OCI-LY7 (cell line): ENCODE results near the gene H3-3A. TPM values are rescaled to one million over a fixed set of nuclear protein-coding genes. Genes with fewer than 3 reads are reported as not detected.

Experiments used
- BruUV-seq: library from RNA; stranded (reverse); fragments of 400-500 nt; replicated peaks from 2 replicates; lab custom pipeline; 2021; lab: Mats Ljungman, UMichigan
- CTCF ChIA-PET: fragments of 300-600 bp; sonication (Branson Sonifier 250); formaldehyde crosslinking; loops from one replicate; lab custom pipeline; 2022; ENCODE audit warnings: antibody characterized with exemption; ENCODE audit not compliant: unreplicated experiment; lab: Charles Lee
- POLR2A ChIA-PET: fragments of 300-600 bp; sonication (Branson Sonifier 250); formaldehyde crosslinking; loops from one replicate; lab custom pipeline; 2022; ENCODE audit warnings: antibody characterized with exemption; lab: Charles Lee
- DNase-seq: peaks from one replicate; pipeline ENCODE4 v3.0.0-alpha.2; 2015; ENCODE audit warnings: low spot score
- H2AFZ ChIP-seq: fragments of 200-600 bp; sonication (generic), shearing (Covaris generic); 2 replicates; pipeline ENCODE4 v1.6.1; 2014; ENCODE audit warnings: mild to moderate bottlenecking, antibody characterized with exemption, low read length, moderate library complexity
- H3K27ac ChIP-seq: fragments of 200-600 bp; sonication (generic); 2 replicates; pipeline ENCODE4 v1.5.1; 2014; ENCODE audit warnings: mixed run types, low read depth, mild to moderate bottlenecking, moderate library complexity, low read length, inconsistent platforms; ENCODE audit not compliant: poor library complexity, severe bottlenecking
- H3K36me3 ChIP-seq: fragments of 200-600 bp; sonication (generic); 2 replicates; pipeline ENCODE4 v1.6.1; 2014; ENCODE audit warnings: mild to moderate bottlenecking, antibody characterized with exemption, low read length, moderate library complexity, mixed read lengths; ENCODE audit not compliant: insufficient read depth
- H3K4me1 ChIP-seq: fragments of 200-600 bp; sonication (generic); 2 replicates; pipeline ENCODE4 v1.5.1; 2014; ENCODE audit warnings: mild to moderate bottlenecking, low read length; ENCODE audit not compliant: insufficient read depth, poor library complexity, severe bottlenecking
- H3K4me2 ChIP-seq: fragments of 200-600 bp; sonication (generic); 2 replicates; pipeline ENCODE4 v1.6.1; 2014; ENCODE audit warnings: mild to moderate bottlenecking, low read length
- H3K4me3 ChIP-seq: fragments of 200-600 bp; sonication (generic); 2 replicates; pipeline ENCODE4 v1.5.1; 2014; ENCODE audit warnings: mild to moderate bottlenecking, low read depth, low read length; ENCODE audit not compliant: poor library complexity, severe bottlenecking
- H3K79me2 ChIP-seq: fragments of 200-600 bp; sonication (generic); 2 replicates; pipeline ENCODE4 v1.6.1; 2016; ENCODE audit warnings: low read depth, mild to moderate bottlenecking, low read length, moderate library complexity, mixed read lengths; ENCODE audit not compliant: insufficient read depth
- H3K9me2 ChIP-seq: fragments of 200-600 bp; sonication (generic); 2 replicates; pipeline ENCODE4 v1.6.1; 2016; ENCODE audit warnings: mild to moderate bottlenecking, low read length, mixed read lengths; ENCODE audit not compliant: insufficient read depth
- H3K9me3 ChIP-seq: fragments of 200-600 bp; sonication (generic); 2 replicates; pipeline ENCODE4 v1.6.1; 2014; ENCODE audit warnings: mild to moderate bottlenecking, mixed run types, low read length, mixed read lengths
- H4K20me1 ChIP-seq: fragments of 200-600 bp; sonication (generic); 2 replicates; pipeline ENCODE4 v1.6.1; 2014; ENCODE audit warnings: mild to moderate bottlenecking, antibody characterized with exemption, low read length, moderate library complexity, mixed read lengths; ENCODE audit not compliant: insufficient read depth
- EZH2phosphoT487 ChIP-seq: fragments of 200-600 bp; sonication (generic); IDR thresholded peaks from 2 replicates; pipeline ENCODE4 v1.6.1; 2018; ENCODE audit warnings: low read depth, borderline replicate concordance, mild to moderate bottlenecking, mixed run types, antibody characterized with exemption, low read length, moderate library complexity, mixed read lengths
- intact Hi-C: fragments of 100-400 bp; cut with micrococcal nuclease; formaldehyde crosslinking; loops from one replicate; pipeline ENCODE4 v1.10.0; 2022; ENCODE audit not compliant: unreplicated experiment
- total RNA-seq, 2 experiments: library from RNA; depleted of rRNA in 1 of 2; stranded (reverse); fragments of >200 nt in 1 of 2; shearing (Covaris generic) in 1 of 2; gene quantifications; 2 replicates each; pipeline ENCODE4 v1.2.3, GENCODE V29; 2014 to 2022
- TF ChIP-seq, protein P1 (sequence below): fragments of 200-600 bp; sonication (generic); conservative IDR thresholded peaks from 2 replicates; pipeline ENCODE4 v1.5.1; 2014; ENCODE audit warnings: mild to moderate bottlenecking, antibody characterized with exemption, low read length, moderate library complexity, mixed read lengths

The H3-3A gene
- total RNA-seq, 2 experiments from 2014 or later = 416 to 661 TPM

DNA sequence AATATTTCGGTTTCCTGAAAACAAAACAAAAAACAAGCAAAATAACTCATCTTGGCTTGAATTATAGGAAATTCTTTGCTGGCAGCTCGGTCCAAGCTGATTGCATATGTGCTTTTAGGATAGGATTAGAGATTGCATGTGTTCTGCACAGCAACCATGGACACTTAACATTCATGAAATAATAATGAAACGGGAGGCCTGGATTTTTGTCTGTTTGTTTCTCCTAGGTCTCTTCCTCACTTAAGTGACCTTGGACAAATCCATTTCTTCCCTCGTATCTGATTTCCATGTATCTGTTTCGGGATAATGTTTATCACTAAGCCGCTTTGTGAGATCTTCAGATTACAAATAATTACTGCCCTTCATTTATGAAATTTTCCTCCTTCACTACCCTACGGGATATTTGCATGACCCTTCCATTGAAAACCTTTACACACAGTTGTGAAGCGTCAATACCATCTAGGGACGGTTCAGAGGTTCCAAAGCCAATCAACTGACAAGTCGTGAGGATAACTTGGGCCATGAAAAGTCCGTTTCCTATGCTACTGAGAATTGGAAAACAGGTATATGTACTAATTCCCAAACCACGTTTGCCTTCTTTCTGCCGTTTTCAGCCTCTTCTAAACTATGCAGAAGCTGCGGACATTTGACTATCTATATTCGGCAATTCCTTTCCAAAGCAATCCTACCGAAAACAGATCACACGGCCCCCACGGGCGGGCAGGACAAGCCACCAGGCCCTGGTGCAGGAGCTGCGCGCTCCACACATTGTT lies 1.3 kb upstream of the H3-3A start:
- Histone ChIP-seq H3K9me3 (no peaks in the 10 kb centered on the region), H4K20me1 (peaks cover 24% of the 10 kb centered on the region), H3K4me2 (peak overlapping the region; percentile 79), H3K79me2 (peaks cover 36% of the 10 kb centered on the region), H2AFZ (peak overlapping the region; percentile 79), H3K4me3 (peak overlapping the region; percentile 89), H3K4me1 (peaks cover 27% of the 10 kb centered on the region), H3K9me2 (no peaks in the 10 kb centered on the region), H3K36me3 (peaks cover 26% of the 10 kb centered on the region), H3K27ac (peak overlapping the region; percentile 56)
- intact Hi-C loops = loop anchor here (5.0 kb wide), 3 partner anchors 126 to 594 kb away; partner anchors contain the start of genes ACBD3 and PARP1
- BruUV-seq = TSS peak; percentile 70
- DNase-seq = no peak
- TF ChIP-seq EZH2phosphoT487 = no peak
- TF ChIP-seq, protein P1, sequence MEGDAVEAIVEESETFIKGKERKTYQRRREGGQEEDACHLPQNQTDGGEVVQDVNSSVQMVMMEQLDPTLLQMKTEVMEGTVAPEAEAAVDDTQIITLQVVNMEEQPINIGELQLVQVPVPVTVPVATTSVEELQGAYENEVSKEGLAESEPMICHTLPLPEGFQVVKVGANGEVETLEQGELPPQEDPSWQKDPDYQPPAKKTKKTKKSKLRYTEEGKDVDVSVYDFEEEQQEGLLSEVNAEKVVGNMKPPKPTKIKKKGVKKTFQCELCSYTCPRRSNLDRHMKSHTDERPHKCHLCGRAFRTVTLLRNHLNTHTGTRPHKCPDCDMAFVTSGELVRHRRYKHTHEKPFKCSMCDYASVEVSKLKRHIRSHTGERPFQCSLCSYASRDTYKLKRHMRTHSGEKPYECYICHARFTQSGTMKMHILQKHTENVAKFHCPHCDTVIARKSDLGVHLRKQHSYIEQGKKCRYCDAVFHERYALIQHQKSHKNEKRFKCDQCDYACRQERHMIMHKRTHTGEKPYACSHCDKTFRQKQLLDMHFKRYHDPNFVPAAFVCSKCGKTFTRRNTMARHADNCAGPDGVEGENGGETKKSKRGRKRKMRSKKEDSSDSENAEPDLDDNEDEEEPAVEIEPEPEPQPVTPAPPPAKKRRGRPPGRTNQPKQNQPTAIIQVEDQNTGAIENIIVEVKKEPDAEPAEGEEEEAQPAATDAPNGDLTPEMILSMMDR = no peak
- CTCF ChIA-PET = no interaction called here
- POLR2A ChIA-PET = interaction anchor here (0.6 to 2.0 kb wide), 7 partner anchors 28 to 617 kb away, joined by 3 to 10 read pairs (median 4); partner anchors contain the start of gene SDE2

GRCh38 chr1:226061841-226062557 lies 517 bp upstream of the H3-3A start:
- intact Hi-C loops = loop anchor here (2.0 to 5.0 kb wide), 4 partner anchors 125 to 633 kb away; partner anchors contain the start of genes ACBD3, LBR and PARP1

More at GRCh38 chr1:226061841-226062557, 517 bp upstream of the H3-3A start:
- Histone ChIP-seq H3K9me3 (no peaks in the 10 kb centered on the region), H3K4me1 (peaks cover 33% of the 10 kb centered on the region), H2AFZ (peak overlapping the region; percentile 79), H3K27ac (peak overlapping the region; percentile 56), H3K4me2 (peak overlapping the region; percentile 79), H3K9me2 (no peaks in the 10 kb centered on the region), H3K36me3 (peaks cover 34% of the 10 kb centered on the region), H3K4me3 (peak overlapping the region; percentile 89), H4K20me1 (peaks cover 31% of the 10 kb centered on the region), H3K79me2 (peaks cover 44% of the 10 kb centered on the region)
- ChIA-PET CTCF (no interaction called here), POLR2A (interaction anchor here (0.6 to 2.0 kb wide), 12 partner anchors 23 to 583 kb away, joined by 3 to 10 read pairs (median 4); partner anchors contain the start of gene SDE2)
- TF ChIP-seq EZH2phosphoT487 = no peak
- TF ChIP-seq, protein P1 = no peak
- BruUV-seq = no TSS peak
- peak; percentile 60 for DNase-seq
